Inferior parietal cortex (tissue), 1 donor: ENCODE data around the gene OTOGL.
"Not testable (repeated sequence)": the region's sequence is repeated elsewhere in the genome, so short reads cannot be mapped to it uniquely, and the experiment has no call there.

Source experiments
- DNase-seq: peaks from one replicate; pipeline ENCODE4 v3.0.0-alpha.2; 2016; ENCODE audit errors: extremely low spot score

Gene OTOGL, protein sequence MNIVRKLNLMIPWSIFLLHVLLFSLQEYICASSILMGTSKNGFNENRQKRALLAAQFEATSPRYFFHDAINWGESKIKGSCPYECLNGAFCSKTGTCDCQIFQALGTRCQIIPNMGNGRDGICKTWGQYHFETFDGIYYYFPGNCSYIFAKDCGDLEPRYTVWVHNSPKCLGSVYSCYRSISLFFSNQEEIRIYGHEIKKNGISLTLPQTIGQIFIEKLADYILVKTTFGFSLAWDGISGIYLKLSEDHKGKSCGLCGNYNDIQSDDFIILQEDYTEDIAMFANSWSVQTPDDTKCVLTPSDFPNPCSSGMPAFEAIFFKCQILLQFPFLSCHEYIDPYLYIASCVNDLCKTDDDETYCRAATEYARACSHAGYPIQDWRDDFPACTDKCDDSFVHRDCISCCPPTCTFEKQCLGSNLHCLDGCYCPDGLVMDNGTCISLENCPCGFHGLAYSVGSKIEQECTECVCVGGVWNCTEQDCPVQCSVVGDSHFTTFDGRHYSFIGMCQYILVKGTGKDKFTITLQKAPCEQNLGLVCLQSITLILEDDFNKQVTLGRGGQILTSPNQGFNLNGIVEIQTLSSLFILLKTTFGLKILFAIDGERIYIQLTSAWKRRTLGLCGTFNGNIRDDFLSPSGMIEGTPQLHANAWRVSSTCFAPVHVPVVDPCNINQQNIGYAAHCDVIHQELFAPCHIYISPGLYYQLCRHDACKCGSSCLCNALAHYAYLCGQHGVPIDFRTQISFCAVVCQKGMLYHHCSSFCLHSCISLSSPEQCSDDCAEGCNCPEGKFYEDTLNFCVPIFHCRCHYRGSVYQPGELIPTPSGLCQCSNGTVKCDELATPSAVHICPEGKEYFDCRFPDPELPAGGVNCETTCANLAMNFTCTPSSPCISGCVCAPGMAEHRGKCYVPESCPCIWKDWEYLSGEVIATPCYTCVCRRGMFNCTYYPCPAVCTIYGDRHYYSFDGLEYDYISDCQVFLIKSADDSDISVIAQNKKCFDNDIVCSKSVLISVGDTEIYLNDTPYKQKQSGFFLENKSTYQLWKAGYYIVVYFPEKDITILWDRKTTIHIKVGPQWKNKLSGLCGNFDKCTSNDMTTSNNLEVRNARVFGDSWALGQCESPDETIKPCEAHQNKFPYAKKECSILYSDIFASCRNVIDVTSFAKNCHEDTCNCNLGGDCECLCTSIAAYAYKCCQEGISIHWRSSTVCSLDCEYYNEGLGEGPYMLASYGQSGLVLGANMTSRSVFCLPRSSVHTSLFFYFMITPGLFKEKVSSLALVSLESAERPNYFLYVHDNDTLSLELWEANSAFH (N-terminal part only)

DNA sequence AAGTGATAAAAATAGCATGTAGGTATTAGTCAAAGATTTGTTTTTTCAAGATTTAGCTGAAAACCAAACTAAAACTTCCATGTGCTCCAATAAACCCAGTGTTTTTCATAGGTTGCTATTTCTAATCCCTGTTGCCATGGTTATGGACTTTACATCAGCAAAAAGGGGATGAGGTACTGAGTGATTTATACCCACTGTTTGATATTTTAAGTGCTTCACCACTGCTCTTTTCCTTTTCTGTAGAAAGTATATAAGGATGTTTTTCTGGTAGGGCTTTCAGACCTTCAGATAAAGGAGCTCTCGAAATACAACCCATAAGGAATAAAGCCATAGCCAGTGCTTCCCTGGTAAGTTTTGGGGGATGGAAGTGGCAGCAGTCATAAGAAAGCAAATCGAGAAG lies at the start of gene OTOGL:
TSS of gene OTOGL (plus strand) at position 279 of the 400 bp plus-strand sequence. CDS start 109,895 bp downstream, outside the sequence.
- DNase-seq: peak; percentile 61

DNA sequence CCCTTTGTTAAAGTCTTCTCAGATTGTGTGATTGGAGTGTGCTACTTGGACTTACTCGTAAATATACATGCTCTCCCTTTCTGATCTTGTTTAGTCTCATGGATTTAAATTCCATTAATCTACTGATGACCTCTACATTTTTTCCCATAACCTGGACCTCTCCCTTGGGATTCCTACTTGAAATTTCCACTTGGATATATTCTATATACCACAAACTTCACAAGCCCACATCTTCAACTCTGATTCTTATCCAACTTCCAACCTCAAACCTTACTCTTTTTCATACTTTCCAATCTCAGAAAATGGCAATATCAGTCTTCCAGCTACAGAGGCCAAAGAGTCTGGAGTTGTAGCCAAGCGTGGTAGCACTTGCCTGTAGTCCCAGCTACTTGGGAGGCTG lies 49.1 kb upstream of the OTOGL start:
- DNase-seq: no peak

DNA sequence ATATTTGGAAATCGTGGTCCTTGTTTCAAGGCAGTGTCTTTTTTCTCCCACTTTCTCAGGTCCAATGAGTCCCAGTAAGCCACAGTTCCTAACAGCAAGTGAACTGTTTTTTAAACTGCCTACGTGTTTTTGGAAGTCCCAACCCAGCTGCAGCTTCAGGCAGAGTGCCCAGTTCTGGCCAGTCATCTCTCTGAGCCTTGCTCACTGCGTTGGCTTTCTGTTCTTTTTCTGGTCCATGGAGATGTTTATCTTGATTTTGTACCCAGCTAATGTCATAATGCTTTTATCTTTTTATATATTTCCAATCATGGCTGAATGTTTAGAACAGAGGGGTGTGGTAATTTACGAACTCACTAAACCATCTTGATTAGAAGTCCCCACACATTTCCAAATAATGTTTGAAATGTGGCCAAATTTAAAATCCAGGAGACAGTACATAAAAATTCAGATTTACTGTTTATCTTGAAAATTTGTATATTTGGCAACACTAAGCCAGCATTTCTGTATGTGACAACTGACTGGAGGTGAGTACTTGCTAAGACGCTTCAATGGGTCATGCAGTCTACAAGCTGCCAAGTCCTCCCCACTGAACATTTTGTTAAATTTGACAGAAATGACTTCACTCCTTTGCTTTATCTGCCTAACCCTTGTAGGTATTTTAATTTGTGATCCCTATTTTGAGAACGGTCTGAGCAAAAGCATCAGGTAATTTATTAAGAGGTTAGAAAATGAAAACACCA lies 46.1 kb upstream of the OTOGL start:
- peak; percentile 63 for DNase-seq

DNA sequence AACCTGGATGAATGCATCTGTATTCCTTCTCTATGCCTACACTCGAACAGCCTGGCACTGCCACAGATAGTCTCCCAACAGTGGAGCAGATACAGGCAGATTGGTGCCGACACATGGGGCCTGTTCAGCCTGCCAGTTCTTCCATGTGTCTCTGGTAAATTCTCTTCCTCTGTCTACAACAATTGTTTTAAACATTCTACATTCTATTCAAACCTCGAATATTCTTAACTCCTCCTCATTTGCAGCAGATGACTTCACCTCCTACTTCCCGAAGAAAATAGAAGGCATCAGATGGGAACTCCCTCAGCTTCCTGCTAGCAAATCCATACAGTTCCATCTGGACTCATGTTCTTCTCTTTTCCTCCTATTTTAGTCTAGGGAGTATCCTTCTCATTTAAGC lies 43.1 kb upstream of the OTOGL start:
- DNase-seq: peak; percentile 63

DNA sequence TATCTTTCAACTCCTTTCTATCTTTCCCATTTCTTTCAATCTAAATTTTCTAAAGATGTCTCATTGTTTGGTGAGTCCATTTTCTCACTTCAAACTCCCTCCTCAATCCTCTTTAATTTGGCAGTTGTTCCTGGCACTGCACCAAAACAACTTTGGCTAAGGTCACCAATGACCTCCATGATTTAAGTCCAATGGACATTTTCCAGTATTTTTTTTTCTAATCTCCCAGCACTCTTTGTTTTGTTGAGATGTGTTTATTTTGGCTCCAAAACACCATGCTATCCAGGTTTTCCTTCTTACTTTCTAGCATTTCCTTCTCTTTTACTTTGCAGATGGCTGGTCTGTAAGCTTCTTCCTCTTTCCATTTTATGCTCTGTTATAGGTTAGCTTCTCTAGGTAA lies 42.5 kb upstream of the OTOGL start:
- DNase-seq: no peak

DNA sequence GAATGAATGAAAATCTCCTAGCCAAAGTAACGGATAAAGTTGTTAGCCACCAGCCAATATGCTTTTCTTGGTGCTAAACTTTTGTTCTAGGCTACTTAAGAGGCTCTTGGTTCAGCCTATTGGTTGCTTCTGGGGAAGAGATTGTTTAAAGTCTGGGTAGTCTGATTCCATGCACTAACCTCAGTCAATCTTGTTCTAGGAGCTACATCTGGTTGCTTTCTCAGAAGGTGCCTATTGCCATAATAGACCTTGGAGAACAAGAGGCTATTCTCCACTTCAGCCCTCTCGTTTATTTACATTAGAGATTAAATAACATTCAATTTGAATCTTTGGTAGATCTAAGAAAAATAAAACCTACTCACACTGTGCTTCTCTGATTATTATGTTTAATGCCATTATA lies 40.8 kb upstream of the OTOGL start:
- DNase-seq: no peak

DNA sequence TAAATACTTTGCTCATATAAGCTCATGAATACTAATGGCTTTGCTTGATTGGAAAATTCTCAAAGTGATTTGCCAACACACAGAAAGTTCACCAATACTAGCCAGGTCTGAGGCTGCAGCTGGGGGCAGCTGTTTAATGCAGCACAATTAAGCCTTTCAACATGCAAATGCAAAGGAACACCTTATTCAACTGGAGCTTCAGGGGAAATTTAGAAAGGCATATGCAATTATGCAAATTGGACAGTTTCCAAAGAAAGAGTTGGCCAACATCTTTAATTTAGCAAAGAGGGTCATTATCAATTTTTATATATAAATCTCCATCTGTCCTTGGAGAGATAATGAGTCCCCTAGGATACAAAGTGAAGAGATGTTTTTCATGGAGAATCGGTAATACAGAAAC lies 40.2 kb upstream of the OTOGL start:
- DNase-seq: no peak

DNA sequence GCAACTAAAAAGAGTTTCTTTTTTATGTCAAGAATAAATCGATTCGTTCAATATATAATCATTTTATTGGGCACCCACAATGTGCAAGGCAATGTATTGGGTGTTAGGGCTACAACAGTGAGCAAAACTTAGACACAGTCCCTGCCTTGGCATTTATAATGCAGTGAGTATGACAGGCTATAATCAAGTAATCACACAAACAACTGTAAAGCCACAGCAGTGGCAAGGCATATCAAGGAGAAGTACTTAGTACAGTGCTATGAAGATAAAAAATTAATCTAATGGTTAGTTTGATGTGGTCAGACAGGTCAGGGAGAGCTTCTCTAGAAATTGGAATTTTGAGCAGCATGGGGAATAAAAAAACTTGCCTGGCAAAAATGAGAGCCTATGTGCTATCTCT lies 39.5 kb upstream of the OTOGL start:
- DNase-seq: no peak

DNA sequence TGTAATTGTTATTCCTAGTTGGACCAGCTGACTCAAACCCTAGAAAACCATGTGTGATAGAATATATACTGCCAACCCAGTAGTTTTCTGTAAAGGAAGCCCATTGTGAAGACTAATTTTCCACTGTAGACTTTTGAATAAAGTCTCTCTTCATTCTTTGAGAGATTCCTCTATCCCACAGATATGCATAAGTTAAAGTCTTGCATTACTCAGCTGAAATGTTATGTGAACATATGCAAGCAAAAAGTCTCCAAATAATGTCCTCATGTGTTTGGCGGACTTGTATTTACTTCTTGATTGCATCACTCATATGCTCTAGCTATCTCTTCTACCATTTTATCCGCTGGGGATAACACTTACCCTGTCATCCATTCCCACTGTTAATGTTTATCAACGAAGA lies 35.1 kb upstream of the OTOGL start:
- no peak for DNase-seq

DNA sequence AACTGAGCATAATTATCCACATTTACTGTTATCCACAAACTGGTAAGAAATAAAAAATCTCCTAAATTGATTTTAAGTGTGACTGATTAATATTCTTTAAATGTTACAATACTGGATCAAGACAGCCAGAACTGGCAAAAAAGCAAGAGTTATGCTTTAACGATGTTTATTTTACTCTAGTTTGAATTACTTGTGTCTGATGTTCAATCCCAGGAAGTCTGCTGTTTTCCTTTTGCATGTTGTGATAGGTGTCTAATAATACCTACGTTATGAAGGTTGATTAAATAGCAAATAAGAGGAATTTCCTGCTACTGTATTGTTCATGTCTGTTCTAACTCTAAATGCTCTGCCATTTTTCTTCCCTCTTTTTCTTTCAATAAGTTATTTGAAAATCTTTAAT lies 34.4 kb upstream of the OTOGL start:
- no peak for DNase-seq

DNA sequence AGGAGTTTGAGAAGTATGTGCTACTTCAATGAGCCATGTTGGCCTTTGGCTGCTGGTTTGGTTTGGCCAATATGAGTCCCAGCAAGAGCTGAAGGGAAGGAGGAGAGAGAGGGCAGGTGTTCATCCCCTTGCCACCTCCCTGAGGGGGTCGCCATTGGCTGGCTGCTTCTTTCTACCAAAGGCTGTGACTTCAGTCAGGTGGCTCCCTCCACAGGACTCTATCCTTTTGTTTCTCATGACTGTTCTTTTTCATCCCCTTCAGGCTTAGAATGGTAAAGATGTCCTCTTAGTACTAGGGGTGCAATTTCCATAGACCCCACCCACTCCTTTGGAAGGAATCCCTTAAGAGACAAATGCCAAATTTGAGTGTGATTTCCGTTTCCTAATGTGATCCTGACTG lies 31.2 kb upstream of the OTOGL start:
- no peak for DNase-seq

DNA sequence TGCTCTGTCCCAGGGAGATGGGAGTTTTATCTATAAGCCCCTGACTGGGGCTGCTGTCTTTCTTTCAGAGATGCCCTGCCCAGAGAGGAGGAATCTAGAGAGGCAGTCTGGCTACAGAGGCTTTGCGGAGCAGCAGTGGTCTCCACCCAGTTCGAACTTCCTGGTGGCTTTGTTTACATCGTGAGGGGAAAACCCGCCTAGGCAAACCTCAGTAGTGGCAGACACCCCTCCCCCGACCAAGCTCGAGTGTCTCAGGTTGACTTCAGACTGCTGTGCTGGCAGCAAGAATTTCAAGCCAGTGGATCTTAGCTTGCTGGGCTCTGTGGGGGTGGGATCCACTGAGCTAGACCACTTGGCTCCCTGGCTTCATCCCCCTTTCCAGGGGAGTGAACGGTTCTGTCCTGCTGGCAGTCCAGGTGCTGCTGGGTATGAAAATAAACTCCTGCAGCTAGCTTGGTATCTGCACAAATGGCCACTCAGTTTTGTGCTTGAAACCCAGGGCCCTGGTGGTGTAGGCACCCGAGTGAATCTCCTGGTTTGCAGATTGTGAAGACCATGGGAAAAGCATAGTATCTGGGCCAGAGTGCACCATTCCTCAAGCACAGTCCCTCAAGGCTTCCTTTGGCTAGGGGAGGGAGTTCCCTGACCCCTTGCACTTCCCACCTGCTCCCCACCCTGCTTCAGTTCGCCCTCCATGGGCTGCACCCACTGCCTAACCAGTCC lies 15.3 kb upstream of the OTOGL start:
- not testable (repeated sequence) for DNase-seq

DNA sequence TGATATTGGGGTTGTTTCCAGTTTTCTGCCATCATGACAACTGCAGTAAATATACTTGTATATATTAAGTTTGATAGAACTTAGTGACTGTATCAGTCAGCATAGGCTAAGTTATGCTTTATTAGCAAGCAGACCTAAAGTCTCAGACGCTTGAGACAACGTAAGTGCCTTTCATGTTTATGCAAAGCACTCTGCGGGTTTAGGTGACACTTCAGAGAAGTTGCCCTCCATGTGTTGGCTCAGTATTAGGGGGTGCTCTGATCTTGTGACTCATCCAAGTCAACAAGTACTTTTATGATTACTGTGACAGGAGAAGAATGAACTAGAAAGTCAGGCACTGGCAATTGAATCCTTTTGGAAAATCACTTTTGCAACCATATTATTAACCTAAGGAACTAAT lies 13.3 kb upstream of the OTOGL start:
- DNase-seq: no peak

DNA sequence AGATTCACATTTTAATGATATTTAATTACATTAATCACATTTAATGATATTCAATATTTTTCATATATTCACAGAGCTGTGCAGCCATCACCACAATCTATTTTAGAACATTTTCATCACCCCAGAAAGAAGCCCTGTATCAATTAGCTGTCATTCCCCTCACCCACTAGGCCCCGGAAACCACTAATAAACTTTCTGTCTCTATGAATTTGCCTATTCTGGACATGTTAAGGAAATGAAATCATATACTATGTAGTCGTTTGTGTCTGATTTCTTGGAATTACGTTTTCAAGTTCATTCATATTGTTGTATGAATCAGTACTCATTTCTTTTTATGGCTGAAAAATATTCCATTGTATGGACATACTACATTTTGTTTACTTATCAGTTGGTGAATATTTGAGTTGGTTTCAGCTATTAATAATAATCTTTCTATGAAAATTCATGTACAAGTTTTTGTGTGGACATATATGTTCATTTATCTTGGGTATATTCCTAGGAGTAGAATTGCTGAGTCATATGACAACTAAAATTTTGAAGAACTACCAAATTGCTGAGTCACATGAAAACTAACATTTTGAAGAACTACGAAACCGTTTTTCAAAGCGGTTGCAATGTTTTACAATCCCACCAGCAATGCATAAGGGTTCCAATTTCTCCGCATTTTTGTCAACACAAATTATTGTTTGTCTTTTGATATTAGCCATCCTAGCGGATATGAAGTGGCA lies 11.7 kb upstream of the OTOGL start:
- no peak for DNase-seq

DNA sequence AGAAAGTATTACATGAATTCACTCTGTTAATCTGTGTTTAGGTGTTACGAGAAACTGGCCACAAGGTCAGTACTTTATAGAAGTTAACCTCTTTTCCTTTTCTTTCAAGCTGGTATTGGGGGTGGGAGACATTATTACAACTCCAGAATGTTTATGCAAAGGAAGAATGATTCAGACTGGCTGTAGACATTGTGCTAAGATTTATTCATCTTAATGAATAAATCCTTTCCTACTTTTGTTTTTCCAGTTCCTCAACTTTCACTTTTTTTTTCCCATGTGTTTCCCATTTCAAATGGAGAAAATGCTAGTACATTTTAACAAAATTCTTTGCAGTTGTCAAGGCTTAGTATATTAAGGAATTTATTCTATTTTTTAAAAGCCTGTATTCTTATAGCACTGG lies 1.3 kb downstream of the OTOGL start:
- no peak for DNase-seq

DNA sequence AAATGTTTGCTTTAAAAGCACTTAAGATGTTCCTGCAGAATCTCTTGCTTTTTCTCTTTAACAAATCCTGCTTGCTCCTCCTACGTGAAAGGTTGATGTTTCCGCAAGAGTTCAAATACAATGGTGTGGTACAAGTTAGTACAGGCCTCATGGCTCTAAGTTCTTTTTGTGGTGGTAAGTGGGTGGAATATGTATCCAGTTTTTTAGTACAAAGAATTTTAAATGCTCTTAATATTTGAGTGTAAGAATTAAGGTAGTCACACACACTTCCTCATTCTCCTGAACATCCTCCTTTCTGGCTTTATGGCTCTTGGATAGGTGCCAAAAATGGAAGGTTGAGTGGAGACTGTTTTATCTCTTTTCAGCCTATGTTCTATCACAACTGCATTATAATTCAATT lies 1.8 kb downstream of the OTOGL start:
- DNase-seq: no peak

DNA sequence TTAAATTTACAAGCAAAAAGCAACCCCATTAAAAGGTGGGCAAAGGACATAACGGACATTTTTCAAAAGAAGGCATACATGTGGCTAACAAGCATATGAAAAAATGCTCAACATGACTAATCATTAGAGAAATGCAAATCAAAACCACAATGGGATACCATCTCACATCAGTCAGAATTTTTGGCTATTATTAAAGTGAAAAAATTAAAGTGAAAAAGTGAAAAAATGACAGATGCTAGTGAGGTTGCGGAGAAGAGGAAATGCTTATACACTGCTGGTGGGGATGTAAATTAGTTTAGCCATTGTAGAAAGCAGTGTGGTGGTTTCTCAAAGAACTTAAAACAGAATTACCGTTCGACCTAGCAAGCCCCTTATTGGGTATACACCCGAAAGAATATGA lies 7.9 kb downstream of the OTOGL start:
- no peak for DNase-seq

DNA sequence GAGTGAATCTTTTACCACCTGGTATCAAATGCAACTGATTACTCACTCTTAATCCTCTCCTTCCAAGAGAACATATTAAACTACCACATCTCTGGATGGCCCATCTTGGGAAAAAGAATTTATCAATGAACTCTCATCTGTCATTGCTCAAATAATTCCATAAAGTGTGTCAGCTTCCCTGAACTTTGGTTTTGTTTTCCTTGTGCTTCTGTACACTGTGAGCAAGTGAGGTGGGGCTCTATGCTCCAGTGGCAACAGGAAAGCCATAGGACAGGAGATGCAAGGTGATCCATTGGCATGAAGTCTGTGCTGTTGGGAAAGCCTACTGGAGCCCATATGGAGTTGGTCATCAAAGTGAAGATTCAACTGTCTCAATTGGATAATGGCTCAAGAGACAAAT lies 17.4 kb downstream of the OTOGL start:
- DNase-seq: no peak

DNA sequence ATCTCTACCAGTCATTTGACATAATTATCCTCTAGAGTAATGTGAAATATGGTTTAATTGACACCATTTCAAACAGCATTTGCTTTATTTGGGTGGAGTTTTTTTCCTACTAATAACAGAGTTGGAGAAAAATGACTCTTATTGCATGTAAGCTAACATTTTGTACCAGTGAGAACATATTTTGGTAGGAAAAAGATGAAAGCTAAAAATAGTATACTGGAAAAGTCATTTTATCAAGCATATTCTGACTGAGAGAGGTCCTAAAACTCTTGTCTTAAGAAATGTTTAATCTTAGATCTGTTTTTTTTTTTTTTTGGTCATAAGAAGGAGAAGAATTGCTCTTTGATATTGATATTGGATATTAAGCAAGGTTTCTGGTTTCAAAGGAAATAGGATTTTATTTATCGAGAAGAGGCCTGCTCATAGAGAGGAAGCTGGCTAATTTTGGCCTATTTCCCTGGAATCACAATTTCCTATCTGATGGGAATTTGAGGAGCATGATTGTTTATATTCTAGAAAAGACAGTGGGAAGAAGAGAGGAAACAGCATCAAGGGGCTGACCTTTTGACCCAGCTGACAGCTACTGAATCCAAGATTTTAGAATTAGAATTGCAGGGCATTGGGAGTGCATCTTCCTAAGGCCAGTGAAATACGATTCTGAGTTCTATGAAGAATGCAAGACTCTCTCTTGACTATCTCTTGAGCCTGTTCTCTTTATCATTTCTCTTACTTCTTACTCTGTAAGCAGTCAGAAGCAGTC lies 19.4 kb downstream of the OTOGL start:
- DNase-seq: no peak
